SK-N-SH (cell line): ENCODE results near the gene LSM14A.

ENCODE experiments used
- CTCF ChIP-seq: fragments of 200-600 bp; sonication (generic); IDR thresholded peaks from 2 replicates; pipeline ENCODE4 v1.6.1; 2017; ENCODE audit warnings: antibody characterized with exemption, mild to moderate bottlenecking, moderate library complexity
- FOXJ3 ChIP-seq: sonication (generic); formaldehyde crosslinking; IDR thresholded peaks from 2 replicates; pipeline ENCODE4 v1.5.1; 2020; ENCODE audit warnings: mild to moderate bottlenecking, missing genetic modification reagents
- FOXM1 ChIP-seq: IDR thresholded peaks from 2 replicates; pipeline ENCODE4 v1.4.0; 2012; ENCODE audit warnings: low read depth, mild to moderate bottlenecking
- GABPA ChIP-seq: IDR thresholded peaks from 2 replicates; pipeline ENCODE4 v1.4.0; 2012; ENCODE audit warnings: low read depth, mild to moderate bottlenecking
- JUND ChIP-seq: IDR thresholded peaks from 2 replicates; pipeline ENCODE4 v1.4.0; 2012
- NRF1 ChIP-seq: IDR thresholded peaks from 2 replicates; pipeline ENCODE4 v1.6.1; 2012; ENCODE audit warnings: low read depth, mild to moderate bottlenecking, low read length
- POLR2AphosphoS5 ChIP-seq: IDR thresholded peaks from 2 replicates; pipeline ENCODE4 v1.6.1; 2012; ENCODE audit warnings: low read depth, low read length
- SIN3A ChIP-seq: IDR thresholded peaks from 2 replicates; pipeline ENCODE4 v1.6.1; 2012; ENCODE audit warnings: low read depth, mild to moderate bottlenecking, low read length, moderate library complexity, borderline replicate concordance
- TAF1 ChIP-seq: IDR thresholded peaks from 2 replicates; pipeline ENCODE4 v1.6.1; 2012; ENCODE audit warnings: low read depth, mild to moderate bottlenecking, low read length, moderate library complexity, borderline replicate concordance
- USF2 ChIP-seq: fragments of 150-350 bp; IDR thresholded peaks from 2 replicates; pipeline ENCODE4 v1.6.1; 2017; ENCODE audit warnings: antibody characterized with exemption, low read length, low read depth, borderline replicate concordance

- TF ChIP-seq CTCF (no peak), TAF1 (no peak), FOXJ3 (no peak), SIN3A (no peak), NRF1 (no peak), FOXM1 (no peak), JUND (no peak), POLR2AphosphoS5 (no peak), GABPA (no peak), USF2 (no peak)
Observed at GRCh38 chr19:34255546-34255945, 83.2 kb downstream of the LSM14A start.
